ENCODE results near the gene HOXB9. TPM values are rescaled to one million over a fixed set of nuclear protein-coding genes. Genes with fewer than 3 reads are reported as not detected.

HOXB9 gene
- total RNA-seq, 3 donors from 2014 or later (not counting 1 experiment from before 2014, with no cell fraction given) = 0.12 to 1.0 (median 0.18) TPM

DNA sequence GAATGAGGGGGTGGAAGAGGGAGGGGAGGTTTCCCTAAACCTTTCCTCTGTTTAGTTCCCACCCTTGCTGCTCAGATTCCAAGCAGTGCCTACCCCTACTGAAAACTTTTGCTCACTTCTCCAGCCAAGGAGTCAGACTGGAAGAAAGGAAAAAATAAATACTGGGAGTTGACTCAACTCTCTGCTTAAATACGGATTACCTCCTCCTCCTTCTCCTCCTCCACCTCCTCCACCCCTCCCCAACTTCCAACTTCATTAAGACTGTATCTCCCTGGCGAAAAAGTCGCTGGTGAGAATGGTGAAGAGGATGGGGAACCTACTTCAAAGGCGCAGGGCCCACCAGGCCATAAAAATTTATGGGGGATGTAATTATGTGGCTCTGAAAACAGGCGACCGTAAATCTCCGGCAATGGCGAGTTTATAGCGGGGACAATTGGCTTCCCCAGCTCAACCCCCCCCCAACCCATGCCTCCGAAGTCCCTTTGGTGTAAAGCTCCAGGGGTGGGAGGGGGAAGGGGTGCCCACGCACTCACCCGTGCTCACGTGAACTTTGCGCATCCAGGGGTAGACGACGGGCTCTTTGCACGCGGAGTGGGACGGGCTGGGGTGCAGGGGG lies 48.7 kb downstream of the HOXB9 start:
- Histone ChIP-seq H3K27me3 (ENCODE audit: control insufficient read depth, insufficient read depth, low read length) (peaks cover 26% of the 10 kb centered on the region), H3K27ac (ENCODE audit: low read length) (no peak overlapping the region), H3K36me3 (ENCODE audit: control insufficient read depth, insufficient read depth, low read length) (no peaks in the 10 kb centered on the region), H3K9me3 (ENCODE audit: control insufficient read depth, insufficient read depth, low read length) (no peaks in the 10 kb centered on the region), H3K4me1 (ENCODE audit: control insufficient read depth, insufficient read depth, low read length) (peaks cover 60% of the 10 kb centered on the region), H3K4me3 (ENCODE audit: low read length) (peak overlapping the region; percentile 44)
- peak overlapping the region in 1 of 2 donors; percentile 89 for H3K27ac Mint-ChIP-seq
- H3K4me3 Mint-ChIP-seq = peak overlapping the region; percentile 83
- no peaks in the 10 kb centered on the region for H3K36me3 Mint-ChIP-seq
- peak in 1 of 2 donors; percentile 50 for DNase-seq
- WGBS (ENCODE audit: insufficient coverage) = 2% methylated on average over 10 of the region's 19 CpGs
- peaks cover 44 to 70% of the 10 kb centered on the region in 2 donors for H3K4me1 Mint-ChIP-seq
- peak in 2 of 3 donors; percentile 10 to 13 for ATAC-seq
- intact Hi-C loops (cut with micrococcal nuclease) = no loop called here
- no peaks in the 10 kb centered on the region for H3K9me3 Mint-ChIP-seq
- peaks cover 23 to 35% of the 10 kb centered on the region in 2 donors for H3K27me3 Mint-ChIP-seq (ENCODE audit: low read depth in 2 of 2)
- TF ChIP-seq, protein P1, sequence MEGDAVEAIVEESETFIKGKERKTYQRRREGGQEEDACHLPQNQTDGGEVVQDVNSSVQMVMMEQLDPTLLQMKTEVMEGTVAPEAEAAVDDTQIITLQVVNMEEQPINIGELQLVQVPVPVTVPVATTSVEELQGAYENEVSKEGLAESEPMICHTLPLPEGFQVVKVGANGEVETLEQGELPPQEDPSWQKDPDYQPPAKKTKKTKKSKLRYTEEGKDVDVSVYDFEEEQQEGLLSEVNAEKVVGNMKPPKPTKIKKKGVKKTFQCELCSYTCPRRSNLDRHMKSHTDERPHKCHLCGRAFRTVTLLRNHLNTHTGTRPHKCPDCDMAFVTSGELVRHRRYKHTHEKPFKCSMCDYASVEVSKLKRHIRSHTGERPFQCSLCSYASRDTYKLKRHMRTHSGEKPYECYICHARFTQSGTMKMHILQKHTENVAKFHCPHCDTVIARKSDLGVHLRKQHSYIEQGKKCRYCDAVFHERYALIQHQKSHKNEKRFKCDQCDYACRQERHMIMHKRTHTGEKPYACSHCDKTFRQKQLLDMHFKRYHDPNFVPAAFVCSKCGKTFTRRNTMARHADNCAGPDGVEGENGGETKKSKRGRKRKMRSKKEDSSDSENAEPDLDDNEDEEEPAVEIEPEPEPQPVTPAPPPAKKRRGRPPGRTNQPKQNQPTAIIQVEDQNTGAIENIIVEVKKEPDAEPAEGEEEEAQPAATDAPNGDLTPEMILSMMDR (IDR thresholded peaks at IDR 0.05) = no peak

- no peaks in the 10 kb centered on the region for H3K9me3 Mint-ChIP-seq
- no peak overlapping the region for H3K27ac ChIP-seq (ENCODE audit: low read length)
- H3K36me3 ChIP-seq (ENCODE audit: control insufficient read depth, insufficient read depth, low read length) = no peaks in the 10 kb centered on the region
- peak overlapping the region in 1 of 2 donors; percentile 89 for H3K27ac Mint-ChIP-seq
- H3K4me1 Mint-ChIP-seq = peaks cover 41 to 67% of the 10 kb centered on the region in 2 donors
- ATAC-seq = no peak
- H3K4me3 Mint-ChIP-seq = peak overlapping the region; percentile 75
- peak overlapping the region; percentile 6 for H3K4me3 ChIP-seq (ENCODE audit: low read length)
- DNase-seq = peak in 1 of 2 donors; percentile 16
- peaks cover 54% of the 10 kb centered on the region for H3K4me1 ChIP-seq (ENCODE audit: control insufficient read depth, insufficient read depth, low read length)
- peaks cover 21 to 30% of the 10 kb centered on the region in 2 donors for H3K27me3 Mint-ChIP-seq (ENCODE audit: low read depth in 2 of 2)
- TF ChIP-seq, protein P1 (IDR thresholded peaks at IDR 0.05) = no peak
- no peaks in the 10 kb centered on the region for H3K36me3 Mint-ChIP-seq
- H3K27me3 ChIP-seq (ENCODE audit: control insufficient read depth, insufficient read depth, low read length) = peaks cover 22% of the 10 kb centered on the region
- WGBS (ENCODE audit: insufficient coverage) = 38% methylated on average over 31 of the region's 43 CpGs
- H3K9me3 ChIP-seq (ENCODE audit: control insufficient read depth, insufficient read depth, low read length) = no peaks in the 10 kb centered on the region
- intact Hi-C loops (cut with micrococcal nuclease) = no loop called here
Observed at GRCh38 chr17:48576479-48577309, 49.5 kb downstream of the HOXB9 start.

GRCh38 chr17:48575673-48576478 lies 50.3 kb downstream of the HOXB9 start:
- TF ChIP-seq, protein P1 (IDR thresholded peaks at IDR 0.05) = no peak
- Histone ChIP-seq H3K27me3 (ENCODE audit: control insufficient read depth, insufficient read depth, low read length) (peaks cover 15% of the 10 kb centered on the region), H3K4me1 (ENCODE audit: control insufficient read depth, insufficient read depth, low read length) (peaks cover 49% of the 10 kb centered on the region), H3K9me3 (ENCODE audit: control insufficient read depth, insufficient read depth, low read length) (no peaks in the 10 kb centered on the region), H3K27ac (ENCODE audit: low read length) (no peak overlapping the region), H3K36me3 (ENCODE audit: control insufficient read depth, insufficient read depth, low read length) (no peaks in the 10 kb centered on the region), H3K4me3 (ENCODE audit: low read length) (no peak overlapping the region)
- DNase-seq (peak in 1 of 2 donors; percentile 15), ATAC-seq (no peak)
- peaks cover 41 to 66% of the 10 kb centered on the region in 2 donors for H3K4me1 Mint-ChIP-seq
- peak overlapping the region in 1 of 2 donors; percentile 44 for H3K27ac Mint-ChIP-seq
- H3K27me3 Mint-ChIP-seq (ENCODE audit: low read depth in 2 of 2) = peaks cover 21 to 22% of the 10 kb centered on the region in 2 donors
- no peaks in the 10 kb centered on the region for H3K36me3 Mint-ChIP-seq
- intact Hi-C loops (cut with micrococcal nuclease) = no loop called here
- WGBS (ENCODE audit: insufficient coverage) = 78% methylated on average over 22 of the region's 22 CpGs
- peak overlapping the region; percentile 45 for H3K4me3 Mint-ChIP-seq
- no peaks in the 10 kb centered on the region for H3K9me3 Mint-ChIP-seq

Data from natural killer cell (primary cell).